Thoracic aorta (tissue), 2 donors: ENCODE measurements around the gene AUTS2. TPM values are rescaled to one million over a fixed set of nuclear protein-coding genes. Genes with fewer than 3 reads are reported as not detected.
A peak's percentile ranks its signal among the peaks of the same experiment; 100 is the strongest.

Experiments
- ATAC-seq: fragments of 150-250 bp; one replicate; pipeline ENCODE4 v1.8.0; 2017; ENCODE audit warnings: low read depth; ENCODE audit not compliant: insufficient number of reproducible peaks, low FRiP score
- DNase-seq: peaks from one replicate; pipeline ENCODE4 v3.0.0-alpha.2; 2020; ENCODE audit warnings: low spot score
- H3K27ac ChIP-seq, 2 donors: fragments of 200-600 bp; sonication (generic); 1 replicate in 1 of 2; 2 replicates in 1 of 2; pipeline ENCODE4 v1.5.1; 2016; ENCODE audit warnings: mild to moderate bottlenecking in 2 of 2, moderate library complexity in 2 of 2
- H3K27me3 ChIP-seq: fragments of 200-600 bp; sonication (generic); replicated peaks from 2 replicates; pipeline ENCODE4 v1.6.0; 2016; ENCODE audit warnings: mild to moderate bottlenecking; ENCODE audit not compliant: insufficient read depth
- H3K36me3 ChIP-seq: fragments of 200-600 bp; sonication (generic); one replicate; pipeline ENCODE4 v1.5.1; 2016
- H3K4me1 ChIP-seq, 2 donors: fragments of 200-600 bp; sonication (generic); 1 replicate in 1 of 2; 2 replicates in 1 of 2; pipeline versions ENCODE4 v1.5.1 to v1.6.0; 2016; ENCODE audit warnings: low read depth in 2 of 2, mild to moderate bottlenecking in 1 of 2; ENCODE audit not compliant: control insufficient read depth in 1 of 2
- H3K4me3 ChIP-seq: fragments of 200-600 bp; sonication (generic); 2 replicates; pipeline ENCODE4 v1.5.1; 2016; ENCODE audit warnings: mild to moderate bottlenecking
- H3K9me3 ChIP-seq: fragments of 200-600 bp; sonication (generic); 2 replicates; pipeline ENCODE4 v1.5.1; 2016
- total RNA-seq, 2 donors: library from RNA; depleted of rRNA; stranded (reverse); fragments of >200 nt; gene quantifications; one replicate each; pipeline versions ENCODE4 v1.1.0 to v1.2.3, GENCODE V29; 2016
- TF ChIP-seq, protein P1 (sequence below): fragments of 200-600 bp; sonication (generic); IDR thresholded peaks from one replicate; pipeline ENCODE4 v1.5.1; 2019; ENCODE audit warnings: antibody characterized with exemption

The AUTS2 gene
- total RNA-seq, 2 donors from 2014 or later = 49.4 to 101 TPM

GRCh38 chr7:70680306-70680705 is 1082.0 kb downstream of the AUTS2 start:
- Histone ChIP-seq H3K4me1 (peaks cover 0 to 9% of the 10 kb centered on the region in 2 donors), H3K36me3 (no peaks in the 10 kb centered on the region), H3K27me3 (no peaks in the 10 kb centered on the region), H3K4me3 (no peak overlapping the region), H3K27ac (no peak overlapping the region), H3K9me3 (no peaks in the 10 kb centered on the region)
- ATAC-seq (no peak), DNase-seq (no peak)
- TF ChIP-seq, protein P1, sequence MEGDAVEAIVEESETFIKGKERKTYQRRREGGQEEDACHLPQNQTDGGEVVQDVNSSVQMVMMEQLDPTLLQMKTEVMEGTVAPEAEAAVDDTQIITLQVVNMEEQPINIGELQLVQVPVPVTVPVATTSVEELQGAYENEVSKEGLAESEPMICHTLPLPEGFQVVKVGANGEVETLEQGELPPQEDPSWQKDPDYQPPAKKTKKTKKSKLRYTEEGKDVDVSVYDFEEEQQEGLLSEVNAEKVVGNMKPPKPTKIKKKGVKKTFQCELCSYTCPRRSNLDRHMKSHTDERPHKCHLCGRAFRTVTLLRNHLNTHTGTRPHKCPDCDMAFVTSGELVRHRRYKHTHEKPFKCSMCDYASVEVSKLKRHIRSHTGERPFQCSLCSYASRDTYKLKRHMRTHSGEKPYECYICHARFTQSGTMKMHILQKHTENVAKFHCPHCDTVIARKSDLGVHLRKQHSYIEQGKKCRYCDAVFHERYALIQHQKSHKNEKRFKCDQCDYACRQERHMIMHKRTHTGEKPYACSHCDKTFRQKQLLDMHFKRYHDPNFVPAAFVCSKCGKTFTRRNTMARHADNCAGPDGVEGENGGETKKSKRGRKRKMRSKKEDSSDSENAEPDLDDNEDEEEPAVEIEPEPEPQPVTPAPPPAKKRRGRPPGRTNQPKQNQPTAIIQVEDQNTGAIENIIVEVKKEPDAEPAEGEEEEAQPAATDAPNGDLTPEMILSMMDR = no peak

DNA sequence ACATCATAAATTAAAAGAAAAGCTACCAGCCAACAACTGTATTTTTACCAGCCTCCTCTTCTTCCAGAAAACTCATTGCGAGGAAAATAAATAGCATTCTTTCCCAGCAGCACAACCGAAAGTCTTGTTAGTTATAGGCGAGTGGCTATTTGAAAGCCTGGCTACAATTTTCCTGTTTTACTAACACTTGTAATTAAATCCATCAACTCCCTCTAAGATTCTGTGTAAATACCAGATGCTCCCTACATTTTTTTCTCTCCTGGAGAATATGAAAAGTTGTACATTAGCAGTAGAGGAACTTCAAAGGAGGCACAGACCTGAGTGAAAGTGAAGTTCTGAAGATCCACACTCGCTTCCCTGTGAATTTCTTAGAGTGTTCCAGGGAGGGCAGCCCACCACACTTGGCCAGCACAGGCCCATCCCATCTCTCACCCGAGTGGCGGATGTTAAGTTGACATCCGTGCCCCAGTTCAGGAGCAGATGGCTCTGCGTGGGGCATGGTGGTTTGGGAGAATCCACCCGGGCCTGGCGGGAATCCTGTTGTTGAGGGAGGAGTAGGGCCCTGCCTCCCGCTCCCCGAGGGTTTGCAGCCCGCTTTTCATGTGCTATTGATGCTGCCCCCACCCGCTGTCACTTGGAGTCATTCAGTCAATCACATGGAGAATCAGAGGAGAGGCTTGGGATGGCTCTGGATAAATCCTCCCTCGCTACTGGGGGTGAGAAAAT is 1082.6 kb downstream of the AUTS2 start:
- DNase-seq (no peak), ATAC-seq (no peak)
- Histone ChIP-seq H3K36me3 (no peaks in the 10 kb centered on the region), H3K4me3 (no peak overlapping the region), H3K27me3 (no peaks in the 10 kb centered on the region), H3K4me1 (peaks cover 0 to 9% of the 10 kb centered on the region in 2 donors), H3K27ac (no peak overlapping the region), H3K9me3 (no peaks in the 10 kb centered on the region)
- TF ChIP-seq, protein P1 = no peak

DNA sequence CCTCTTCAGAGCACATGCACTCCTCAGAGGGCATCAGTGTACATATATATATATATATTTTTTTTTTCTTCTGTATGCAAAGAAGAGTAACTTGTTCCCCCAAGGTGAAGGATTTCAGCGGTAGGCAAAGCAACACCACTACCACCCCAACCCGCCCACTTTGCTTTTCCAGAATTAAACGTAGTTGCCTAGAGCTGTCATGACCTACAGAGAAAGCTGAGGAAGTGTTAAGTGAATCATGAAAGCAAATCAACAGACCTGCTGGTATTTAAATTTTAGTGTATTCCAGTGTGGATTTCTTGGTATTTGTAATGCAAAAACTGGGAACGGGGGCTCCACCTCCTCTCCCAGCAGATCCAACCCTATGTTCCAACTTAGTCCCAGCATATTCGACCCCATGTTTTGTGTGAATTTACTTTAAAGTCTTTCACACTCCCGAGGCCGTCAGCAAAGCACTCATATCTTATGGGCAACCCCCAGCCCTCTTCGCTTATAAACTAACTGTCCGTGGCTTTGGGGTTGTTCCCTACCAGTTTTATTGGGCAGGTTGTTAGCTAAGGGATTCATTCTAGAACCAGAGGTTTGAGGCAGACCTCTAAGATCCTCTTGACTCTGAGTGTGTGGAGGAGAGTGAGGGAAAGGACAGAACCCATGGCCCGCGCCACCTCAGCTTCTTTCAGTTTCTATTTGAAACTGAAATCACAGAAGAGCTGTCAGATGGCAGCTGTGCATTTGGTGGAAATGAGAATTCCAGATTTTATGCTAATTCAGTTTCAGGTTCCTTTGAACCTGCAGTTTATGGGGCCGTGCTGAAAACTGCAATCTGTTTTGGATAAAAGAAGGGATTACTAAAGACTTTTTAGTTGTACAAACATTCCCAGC is 1083.4 kb downstream of the AUTS2 start:
- ATAC-seq (no peak), DNase-seq (no peak)
- Histone ChIP-seq H3K9me3 (no peaks in the 10 kb centered on the region), H3K4me1 (peaks cover 0 to 9% of the 10 kb centered on the region in 2 donors), H3K27ac (no peak overlapping the region), H3K27me3 (no peaks in the 10 kb centered on the region), H3K4me3 (no peak overlapping the region), H3K36me3 (no peaks in the 10 kb centered on the region)
- TF ChIP-seq, protein P1 = no peak

GRCh38 chr7:70684173-70684572 is 1085.9 kb downstream of the AUTS2 start:
- Histone ChIP-seq H3K36me3 (no peaks in the 10 kb centered on the region), H3K4me1 (peaks cover 0 to 9% of the 10 kb centered on the region in 2 donors), H3K27ac (no peak overlapping the region), H3K4me3 (no peak overlapping the region), H3K9me3 (no peaks in the 10 kb centered on the region), H3K27me3 (no peaks in the 10 kb centered on the region)
- DNase-seq (no peak), ATAC-seq (no peak)
- TF ChIP-seq, protein P1 = no peak

- TF ChIP-seq, protein P1 = no peak
- H3K27ac ChIP-seq = peak overlapping the region; percentile 74 to 87
- peak overlapping the region; percentile 99 for H3K4me3 ChIP-seq
- DNase-seq (no peak), ATAC-seq (no peak)
- no peaks in the 10 kb centered on the region for H3K36me3 ChIP-seq
- no peaks in the 10 kb centered on the region for H3K27me3 ChIP-seq
- H3K4me1 ChIP-seq = peaks cover 8 to 16% of the 10 kb centered on the region in 2 donors
- H3K9me3 ChIP-seq = no peaks in the 10 kb centered on the region
These were observed 1095.0 kb downstream of the AUTS2 start for GRCh38 chr7:70693321-70693685.
